Smooth muscle cell (in vitro differentiated cells): ENCODE measurements around the gene IRAK1. TPM values are rescaled to one million over a fixed set of nuclear protein-coding genes. Genes with fewer than 3 reads are reported as not detected.
A peak's percentile ranks its signal among the peaks of the same experiment; 100 is the strongest.

Experiments used
- DNase-seq: peaks from one replicate; lab custom pipeline; 2025; ENCODE audit not compliant: unreplicated experiment; lab: John Stamatoyannopoulos, UW
- H2AFZ ChIP-seq: fragments of 200-600 bp; sonication (generic); 2 replicates; pipeline ENCODE4 v1.6.0; 2016; ENCODE audit warnings: antibody characterized with exemption, low read depth, mild to moderate bottlenecking
- H3F3A ChIP-seq: fragments of 200-600 bp; sonication (generic); 2 replicates; pipeline ENCODE4 v1.6.0; 2017; ENCODE audit warnings: antibody characterized with exemption, low read depth
- H3K27ac ChIP-seq: fragments of 200-600 bp; sonication (generic); 2 replicates; pipeline ENCODE4 v1.5.1; 2016; ENCODE audit warnings: low read depth, mild to moderate bottlenecking
- H3K27me3 ChIP-seq: fragments of 200-600 bp; sonication (generic); 2 replicates; pipeline ENCODE4 v1.6.1; 2016; ENCODE audit warnings: low read depth, mild to moderate bottlenecking
- H3K36me3 ChIP-seq: fragments of 200-600 bp; sonication (generic); 2 replicates; pipeline ENCODE4 v1.5.1; 2016; ENCODE audit warnings: low read depth
- H3K4me1 ChIP-seq: fragments of 200-600 bp; sonication (generic); 2 replicates; pipeline ENCODE4 v1.5.1; 2016; ENCODE audit warnings: low read depth
- H3K4me2 ChIP-seq: fragments of 200-600 bp; sonication (generic); 2 replicates; pipeline ENCODE4 v1.6.0; 2016; ENCODE audit warnings: mild to moderate bottlenecking
- H3K4me3 ChIP-seq: fragments of 200-600 bp; sonication (generic); 2 replicates; pipeline ENCODE4 v1.5.1; 2016; ENCODE audit warnings: mild to moderate bottlenecking
- H3K79me2 ChIP-seq: fragments of 200-600 bp; sonication (generic); 2 replicates; pipeline ENCODE4 v1.6.0; 2016; ENCODE audit warnings: low read depth, mild to moderate bottlenecking
- H3K9ac ChIP-seq: fragments of 200-600 bp; sonication (generic); 2 replicates; pipeline ENCODE4 v1.6.0; 2016; ENCODE audit warnings: low read depth
- H3K9me3 ChIP-seq: fragments of 200-600 bp; sonication (generic); replicated peaks from 2 replicates; pipeline ENCODE4 v1.5.1; 2016; ENCODE audit warnings: low read depth
- H4K20me1 ChIP-seq: fragments of 200-600 bp; sonication (generic); 2 replicates; pipeline ENCODE4 v1.6.0; 2016; ENCODE audit warnings: low read depth
- WGBS: methylation state at CpG from one replicate; pipeline ENCODE4 v1.1.7; 2016; ENCODE audit warnings: low lambda C conversion rate; 5-methylcytosine and 5-hydroxymethylcytosine counted together
- polyA plus RNA-seq: library from polyadenylated mRNA; unstranded; fragments of >200 nt; fragmentation: Nextera tagmentation; extraction: Ambion mirVana; gene quantifications from 2 replicates; pipeline ENCODE4 v1.2.1, GENCODE V29; 2016
- total RNA-seq: library from RNA; depleted of rRNA; stranded (reverse); fragments of >200 nt; gene quantifications from 2 replicates; pipeline ENCODE4 v1.2.3, GENCODE V29; 2014
- TF ChIP-seq, protein P1 (sequence below): fragments of 200-600 bp; sonication (generic); IDR thresholded peaks from 2 replicates; pipeline ENCODE4 v1.5.1; 2017; ENCODE audit warnings: borderline replicate concordance, mild to moderate bottlenecking, antibody characterized with exemption; ENCODE audit not compliant: insufficient read depth, poor library complexity, severe bottlenecking

IRAK1 gene
- total and polyA plus RNA-seq, 2 experiments from 2014 or later = 29.4 to 63.4 TPM

DNA sequence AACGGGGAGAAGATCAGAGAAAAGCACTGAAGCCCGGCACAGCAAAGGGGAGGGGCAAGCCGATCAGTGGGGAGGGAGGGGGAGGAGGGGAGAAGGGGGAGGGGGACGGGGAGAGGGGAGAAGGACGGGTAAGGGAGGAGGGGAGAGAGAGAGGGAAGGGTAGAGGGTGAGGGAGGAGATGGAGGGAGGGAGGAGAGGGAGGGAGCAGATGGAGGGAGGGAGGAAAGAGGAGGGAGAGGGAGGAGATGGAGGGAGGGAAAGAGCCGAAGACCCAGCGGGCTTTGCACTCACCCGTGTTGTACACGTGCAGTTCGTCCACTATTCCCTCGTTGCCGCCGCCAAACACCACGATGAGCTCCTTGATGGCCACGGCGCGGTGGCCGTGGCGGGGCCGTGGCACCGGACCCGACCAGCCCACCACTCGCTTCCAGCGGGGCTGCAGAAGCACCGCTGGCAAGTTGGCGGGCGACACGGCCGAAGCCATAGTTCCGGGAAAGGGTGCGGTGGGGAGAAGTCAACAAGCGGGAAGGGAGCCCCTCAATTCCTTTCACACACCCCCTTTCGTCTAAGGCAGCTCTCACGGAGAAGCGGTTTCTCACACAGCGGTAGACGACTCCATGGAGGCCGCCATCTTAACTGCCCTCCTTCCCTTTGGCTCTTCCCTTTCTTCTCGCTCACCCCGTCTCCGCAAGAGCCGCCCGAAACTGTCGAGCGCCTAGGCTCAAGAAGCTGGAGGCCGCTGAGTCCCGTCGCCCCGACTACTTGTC is 49.2 kb downstream of the IRAK1 start:
- H3K27me3 ChIP-seq = no peaks in the 10 kb centered on the region
- 45% methylated on average over 39 of the region's 49 CpGs for WGBS
- H2AFZ ChIP-seq = no peak overlapping the region
- H4K20me1 ChIP-seq = peaks cover 50% of the 10 kb centered on the region
- peaks cover 42% of the 10 kb centered on the region for H3K79me2 ChIP-seq
- H3K36me3 ChIP-seq = no peaks in the 10 kb centered on the region
- peak overlapping the region; percentile 99 for H3K27ac ChIP-seq
- TF ChIP-seq, protein P1, sequence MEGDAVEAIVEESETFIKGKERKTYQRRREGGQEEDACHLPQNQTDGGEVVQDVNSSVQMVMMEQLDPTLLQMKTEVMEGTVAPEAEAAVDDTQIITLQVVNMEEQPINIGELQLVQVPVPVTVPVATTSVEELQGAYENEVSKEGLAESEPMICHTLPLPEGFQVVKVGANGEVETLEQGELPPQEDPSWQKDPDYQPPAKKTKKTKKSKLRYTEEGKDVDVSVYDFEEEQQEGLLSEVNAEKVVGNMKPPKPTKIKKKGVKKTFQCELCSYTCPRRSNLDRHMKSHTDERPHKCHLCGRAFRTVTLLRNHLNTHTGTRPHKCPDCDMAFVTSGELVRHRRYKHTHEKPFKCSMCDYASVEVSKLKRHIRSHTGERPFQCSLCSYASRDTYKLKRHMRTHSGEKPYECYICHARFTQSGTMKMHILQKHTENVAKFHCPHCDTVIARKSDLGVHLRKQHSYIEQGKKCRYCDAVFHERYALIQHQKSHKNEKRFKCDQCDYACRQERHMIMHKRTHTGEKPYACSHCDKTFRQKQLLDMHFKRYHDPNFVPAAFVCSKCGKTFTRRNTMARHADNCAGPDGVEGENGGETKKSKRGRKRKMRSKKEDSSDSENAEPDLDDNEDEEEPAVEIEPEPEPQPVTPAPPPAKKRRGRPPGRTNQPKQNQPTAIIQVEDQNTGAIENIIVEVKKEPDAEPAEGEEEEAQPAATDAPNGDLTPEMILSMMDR = no peak
- no peaks in the 10 kb centered on the region for H3K9me3 ChIP-seq
- peak overlapping the region; percentile 72 for H3K4me3 ChIP-seq
- no peak for DNase-seq
- H3K4me2 ChIP-seq = peak overlapping the region; percentile 84
- H3K9ac ChIP-seq = peak overlapping the region; percentile 99
- H3K4me1 ChIP-seq = no peaks in the 10 kb centered on the region
- H3F3A ChIP-seq = no peaks in the 10 kb centered on the region

- TF ChIP-seq, protein P1 = no peak
- Histone ChIP-seq H3K4me2 (peak overlapping the region; percentile 84), H3K27me3 (no peaks in the 10 kb centered on the region), H3K4me3 (peak overlapping the region; percentile 72), H3K4me1 (no peaks in the 10 kb centered on the region), H2AFZ (no peak overlapping the region), H3K79me2 (peaks cover 48% of the 10 kb centered on the region), H3K27ac (peak overlapping the region; percentile 1), H3K9ac (no peak overlapping the region), H3K36me3 (no peaks in the 10 kb centered on the region), H3K9me3 (no peaks in the 10 kb centered on the region), H3F3A (no peaks in the 10 kb centered on the region), H4K20me1 (peaks cover 56% of the 10 kb centered on the region)
- no peak for DNase-seq
- WGBS = 41% methylated on average over 19 of the region's 26 CpGs
Observed at GRCh38 chrX:153969904-153970356, 49.8 kb downstream of the IRAK1 start.

DNA sequence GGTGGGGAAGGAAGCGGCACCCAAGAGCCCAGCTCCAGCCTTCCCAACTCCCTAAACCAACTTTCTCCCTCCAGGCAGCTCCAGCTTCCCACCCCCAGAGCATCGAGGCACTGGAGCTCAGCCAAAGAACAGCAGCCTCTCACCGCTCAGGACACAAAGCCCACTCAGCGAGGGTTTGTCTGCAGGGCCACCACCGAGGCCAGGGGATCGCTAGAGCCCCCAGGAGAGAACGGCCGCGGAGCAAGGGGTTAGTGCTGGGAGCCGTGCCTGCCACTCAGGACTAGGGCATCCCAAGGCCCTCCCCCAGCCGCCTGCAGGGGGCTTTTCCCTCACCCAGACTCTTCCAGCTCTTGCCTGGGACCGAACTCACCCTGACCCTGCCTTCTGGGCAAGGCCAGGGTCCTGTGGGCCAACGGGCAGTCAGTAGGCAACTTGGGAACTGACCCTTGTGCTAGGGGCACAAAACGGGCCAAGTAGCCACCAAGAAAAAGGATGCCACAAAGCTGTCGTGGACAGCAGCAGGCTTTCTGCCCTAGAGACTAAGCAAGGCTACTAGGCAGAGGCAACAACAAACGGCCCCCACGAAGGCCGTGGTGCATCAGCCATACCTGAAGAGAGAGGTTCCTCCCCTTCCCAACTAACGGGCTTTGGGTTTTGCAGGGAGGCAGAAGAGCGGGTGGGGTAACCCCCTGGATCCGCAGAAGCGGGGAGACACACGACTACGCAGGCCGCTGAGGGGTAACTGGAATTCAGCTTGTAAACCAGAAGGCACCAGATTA is 50.4 kb downstream of the IRAK1 start:
- no peak overlapping the region for H3K9ac ChIP-seq
- no peaks in the 10 kb centered on the region for H3K9me3 ChIP-seq
- no peaks in the 10 kb centered on the region for H3K36me3 ChIP-seq
- H3K79me2 ChIP-seq = peaks cover 54% of the 10 kb centered on the region
- no peaks in the 10 kb centered on the region for H3K4me1 ChIP-seq
- H2AFZ ChIP-seq = no peak overlapping the region
- no peaks in the 10 kb centered on the region for H3F3A ChIP-seq
- peak overlapping the region; percentile 1 for H3K27ac ChIP-seq
- 47% methylated on average over 25 of the region's 25 CpGs for WGBS
- no peak for DNase-seq
- H3K4me2 ChIP-seq = peak overlapping the region; percentile 84
- peak overlapping the region; percentile 72 for H3K4me3 ChIP-seq
- peaks cover 63% of the 10 kb centered on the region for H4K20me1 ChIP-seq
- TF ChIP-seq, protein P1 = no peak
- no peaks in the 10 kb centered on the region for H3K27me3 ChIP-seq
